ENCODE results near the gene KRTAP22-2.

DNA sequence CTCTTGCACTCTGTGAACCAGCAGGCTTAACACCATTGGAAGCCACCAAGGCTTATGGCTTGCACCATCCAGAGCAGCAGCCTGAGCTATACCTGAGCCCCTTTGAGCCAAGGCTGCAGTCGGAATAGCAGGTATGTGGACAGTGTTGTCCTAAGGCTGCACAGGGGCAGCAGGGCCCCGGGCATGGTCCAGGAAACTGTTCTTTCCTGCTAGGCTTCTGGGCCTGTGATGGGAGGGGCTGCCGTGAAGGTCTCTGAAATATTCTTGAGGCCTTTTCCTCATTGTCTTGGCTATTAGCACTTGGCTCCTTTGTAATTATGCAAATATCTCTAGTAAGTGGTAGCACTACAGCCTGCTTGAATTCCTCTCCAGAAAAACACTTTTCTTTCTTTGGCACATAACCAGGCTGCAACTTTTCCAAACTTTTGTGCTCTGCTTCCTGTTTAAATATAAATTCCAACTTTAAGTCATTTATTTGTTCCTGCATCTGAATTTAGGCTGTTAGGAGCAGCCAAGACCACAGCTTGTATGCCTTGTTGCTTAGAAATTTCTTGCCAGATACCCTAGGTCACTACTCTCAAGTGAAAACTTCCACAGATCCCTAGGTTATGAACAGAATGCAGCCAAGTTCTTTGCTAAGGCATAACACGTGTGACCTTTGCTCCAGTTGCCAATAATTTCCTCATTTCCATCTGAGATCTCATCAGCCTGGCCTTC is 35.4 kb upstream of the KRTAP22-2 start:
- TF ChIP-seq CTCF (IDR thresholded peaks at IDR 0.05) (no peak), POLR2AphosphoS5 (IDR thresholded peaks at IDR 0.05) (no peak), POLR2A (IDR thresholded peaks at IDR 0.05) (no peak)

All from breast epithelium (tissue), 3 donors.